IMR-90 (cell line): ENCODE data around the gene HOXC5. TPM values are rescaled to one million over a fixed set of nuclear protein-coding genes. Genes with fewer than 3 reads are reported as not detected.

ENCODE experiments used
- ATAC-seq: fragments of 200-7000 bp; cut with Tn5 transposase; 2 replicates; pipeline ENCODE4 v1.9.1; 2020; ENCODE audit warnings: low read depth, mild to moderate bottlenecking, moderate library complexity
- BruUV-seq: library from RNA; stranded (reverse); fragments of 400-500 nt; replicated peaks from 2 replicates; lab custom pipeline; 2021; lab: Mats Ljungman, UMichigan
- CTCF ChIA-PET: fragments of 300-600 bp; formaldehyde crosslinking; extraction: SDS; loops from one replicate; lab custom pipeline; 2021; ENCODE audit warnings: antibody characterized with exemption; lab: Yijun Ruan, JAX
- POLR2A ChIA-PET: fragments of 300-600 bp; sonication (Branson Sonifier 250); formaldehyde crosslinking; loops from one replicate; lab custom pipeline; 2022; ENCODE audit warnings: antibody characterized with exemption; ENCODE audit not compliant: unreplicated experiment; lab: Charles Lee
- DNase-seq: peaks from one replicate; pipeline ENCODE4 v3.0.0; 2013
- H2AFZ ChIP-seq: replicated peaks from 2 replicates; pipeline ENCODE3; 2013; ENCODE audit warnings: low read length, mild to moderate bottlenecking; ENCODE audit not compliant: poor library complexity
- H2AK5ac ChIP-seq: 2 replicates; pipeline ENCODE4 v1.6.1; 2013; ENCODE audit warnings: low read depth, low read length, inconsistent platforms
- H2AK9ac ChIP-seq: replicated peaks from 2 replicates; pipeline ENCODE3; 2013; ENCODE audit warnings: mild to moderate bottlenecking, low read depth, low read length, moderate library complexity; ENCODE audit not compliant: poor library complexity
- H2BK120ac ChIP-seq: 2 replicates; pipeline ENCODE4 v1.6.1; 2013; ENCODE audit warnings: low read depth, low read length, inconsistent platforms
- H2BK15ac ChIP-seq: 3 replicates; pipeline ENCODE4 v1.6.1; 2013; ENCODE audit warnings: low read depth, low read length, inconsistent platforms
- H2BK20ac ChIP-seq: 2 replicates; pipeline ENCODE4 v1.6.1; 2013; ENCODE audit warnings: low read depth, mild to moderate bottlenecking, inconsistent platforms, low read length, moderate library complexity
- H2BK5ac ChIP-seq: 2 replicates; pipeline ENCODE4 v1.6.1; 2013; ENCODE audit warnings: mild to moderate bottlenecking, low read depth, low read length, inconsistent platforms; ENCODE audit not compliant: poor library complexity, severe bottlenecking
- H3K14ac ChIP-seq: replicated peaks from 2 replicates; pipeline ENCODE4 v1.6.1; 2013; ENCODE audit warnings: low read depth, low read length, inconsistent platforms
- H3K18ac ChIP-seq: 2 replicates; pipeline ENCODE4 v1.6.1; 2013; ENCODE audit warnings: low read depth, low read length, control low read depth
- H3K23ac ChIP-seq: 2 replicates; pipeline ENCODE4 v1.6.1; 2013; ENCODE audit warnings: low read depth, low read length, inconsistent platforms
- H3K27ac ChIP-seq: 2 replicates; pipeline ENCODE4 v1.5.1; 2013; ENCODE audit warnings: mild to moderate bottlenecking, control low read depth, low read length; ENCODE audit not compliant: insufficient read depth
- H3K27me3 ChIP-seq: 2 replicates; pipeline ENCODE4 v1.6.1; 2013; ENCODE audit warnings: low read length; ENCODE audit not compliant: control insufficient read depth, insufficient read depth
- H3K36me3 ChIP-seq: 2 replicates; pipeline ENCODE4 v1.6.1; 2013; ENCODE audit warnings: low read length, mixed read lengths; ENCODE audit not compliant: control insufficient read depth, insufficient read depth
- H3K4ac ChIP-seq: 2 replicates; pipeline ENCODE4 v1.6.1; 2013; ENCODE audit warnings: low read depth, low read length, inconsistent platforms
- H3K4me1 ChIP-seq: 2 replicates; pipeline ENCODE4 v1.6.1; 2013; ENCODE audit warnings: low read length, mixed read lengths; ENCODE audit not compliant: control insufficient read depth, insufficient read depth
- H3K4me2 ChIP-seq: 2 replicates; pipeline ENCODE4 v1.6.1; 2013; ENCODE audit warnings: low read depth, mild to moderate bottlenecking, control low read depth, low read length, moderate library complexity
- H3K4me3 ChIP-seq: 2 replicates; pipeline ENCODE4 v1.5.1; 2013; ENCODE audit warnings: low read depth, mild to moderate bottlenecking, control low read depth, low read length, moderate library complexity; ENCODE audit not compliant: insufficient read depth
- H3K56ac ChIP-seq: 2 replicates; pipeline ENCODE4 v1.6.1; 2013; ENCODE audit warnings: low read length, inconsistent platforms; ENCODE audit not compliant: insufficient read depth; ENCODE audit errors: extremely low read depth
- H3K79me1 ChIP-seq, 2 experiments: 2 replicates each; pipeline ENCODE4 v1.6.1; 2013; ENCODE audit warnings: low read length in 2 of 2, inconsistent platforms in 1 of 2, low read depth in 1 of 2
- H3K9ac ChIP-seq: 2 replicates; pipeline ENCODE4 v1.6.1; 2013; ENCODE audit warnings: low read depth, low read length, control low read depth
- H3K9me1 ChIP-seq: 2 replicates; pipeline ENCODE4 v1.6.1; 2013; ENCODE audit warnings: low read length, inconsistent platforms; ENCODE audit not compliant: insufficient read depth
- H3K9me3 ChIP-seq: 2 replicates; pipeline ENCODE4 v1.6.1; 2013; ENCODE audit warnings: low read length; ENCODE audit not compliant: control insufficient read depth, insufficient read depth
- H4K20me1 ChIP-seq: 2 replicates; pipeline ENCODE4 v1.6.1; 2013; ENCODE audit warnings: low read length, inconsistent platforms; ENCODE audit not compliant: insufficient read depth
- H4K5ac ChIP-seq: 2 replicates; pipeline ENCODE4 v1.6.1; 2013; ENCODE audit warnings: mild to moderate bottlenecking, low read depth, low read length, control low read depth
- H4K8ac ChIP-seq, 2 experiments: 2 replicates each; pipeline ENCODE4 v1.6.1; 2013; ENCODE audit warnings: low read depth in 2 of 2, low read length in 2 of 2, control low read depth in 1 of 2, inconsistent platforms in 1 of 2
- H4K91ac ChIP-seq: 2 replicates; pipeline ENCODE4 v1.6.1; 2013; ENCODE audit warnings: low read depth, low read length, inconsistent platforms; ENCODE audit not compliant: insufficient read depth
- BHLHE40 ChIP-seq: fragments of 150-350 bp; IDR thresholded peaks from 2 replicates; pipeline ENCODE4 v1.6.1; 2016; ENCODE audit warnings: mild to moderate bottlenecking, low read depth, low read length
- CEBPB ChIP-seq: IDR thresholded peaks from 2 replicates; pipeline ENCODE4 v1.6.1; 2012; ENCODE audit warnings: low read depth, low read length, improper control_type of control experiment
- CHD1 ChIP-seq: IDR thresholded peaks from 2 replicates; pipeline ENCODE4 v1.6.1; 2012; ENCODE audit warnings: low read depth, low read length, improper control_type of control experiment
- ELK1 ChIP-seq: fragments of 150-350 bp; IDR thresholded peaks from 2 replicates; pipeline ENCODE4 v1.6.1; 2016; ENCODE audit warnings: low read depth, mild to moderate bottlenecking, low read length, moderate library complexity, borderline replicate concordance
- FOS ChIP-seq: fragments of 150-350 bp; IDR thresholded peaks from 2 replicates; pipeline ENCODE4 v1.6.1; 2016; ENCODE audit warnings: low read depth, low read length
- MAFK ChIP-seq: IDR thresholded peaks from 2 replicates; pipeline ENCODE4 v1.6.1; 2012; ENCODE audit warnings: low read depth, low read length, improper control_type of control experiment
- MAZ ChIP-seq: IDR thresholded peaks from 2 replicates; pipeline ENCODE4 v1.6.1; 2012; ENCODE audit warnings: low read depth, mild to moderate bottlenecking, low read length, improper control_type of control experiment, moderate library complexity, borderline replicate concordance
- MXI1 ChIP-seq: IDR thresholded peaks from 2 replicates; pipeline ENCODE4 v1.6.1; 2012; ENCODE audit warnings: low read depth, mild to moderate bottlenecking, low read length, moderate library complexity, borderline replicate concordance
- NFE2L2 ChIP-seq: fragments of 150-350 bp; IDR thresholded peaks from 2 replicates; pipeline ENCODE4 v1.6.1; 2016; ENCODE audit warnings: low read depth, mild to moderate bottlenecking, low read length
- POLR2A ChIP-seq: IDR thresholded peaks from 2 replicates; pipeline ENCODE4 v1.6.1; 2012; ENCODE audit warnings: mild to moderate bottlenecking, low read depth, low read length
- RAD21 ChIP-seq: IDR thresholded peaks from 2 replicates; pipeline ENCODE4 v1.6.1; 2012; ENCODE audit warnings: low read length, improper control_type of control experiment
- RCOR1 ChIP-seq: IDR thresholded peaks from 2 replicates; pipeline ENCODE4 v1.6.1; 2012; ENCODE audit warnings: mild to moderate bottlenecking, low read length, improper control_type of control experiment; ENCODE audit not compliant: insufficient replicate concordance
- RFX5 ChIP-seq: IDR thresholded peaks from 2 replicates; pipeline ENCODE4 v1.8.0; 2012; ENCODE audit warnings: low read depth, mild to moderate bottlenecking, low read length, moderate library complexity
- SMC3 ChIP-seq: fragments of 150-350 bp; IDR thresholded peaks from 2 replicates; pipeline ENCODE4 v1.6.1; 2016; ENCODE audit warnings: low read depth, mild to moderate bottlenecking, antibody characterized with exemption, low read length, moderate library complexity
- WGBS, 2 experiments: methylation state at CpG; one replicate each; pipeline versions ENCODE4 v1.1.5 to v1.1.7; 2013; ENCODE audit warnings: missing lambda C conversion rate in 2 of 2; ENCODE audit not compliant: insufficient read length in 1 of 2; ENCODE audit errors: extremely low coverage in 2 of 2; 5-methylcytosine and 5-hydroxymethylcytosine counted together
- dilution Hi-C: fragments of 300-500 bp; cut with HindIII; formaldehyde crosslinking; loops from one replicate; pipeline ENCODE4 v1.14.3; 2018; ENCODE audit warnings: low sequenced_read_pairs; ENCODE audit not compliant: unreplicated experiment
- in situ Hi-C: fragments of 300-500 bp; cut with MboI; formaldehyde crosslinking; loops from 3 replicates; pipeline ENCODE4 v1.14.3; 2019; ENCODE audit warnings: low sequenced_read_pairs, inconsistent platforms, mixed read lengths
- intact Hi-C: fragments of 100-400 bp; cut with micrococcal nuclease; formaldehyde crosslinking; loops from 2 replicates; pipeline ENCODE4 v1.10.0; 2022
- polyA plus RNA-seq, 3 experiments: library from polyadenylated mRNA; depleted of rRNA; stranded (reverse); fragments of >200 nt; gene quantifications; 2 replicates each; pipeline ENCODE4 v1.2.3, GENCODE V29; 2012; ENCODE audit warnings: low replicate concordance in 1 of 3
- total RNA-seq: library from RNA; depleted of rRNA; stranded (reverse); fragments of >200 nt; gene quantifications from 2 replicates; pipeline ENCODE4 v1.2.3, GENCODE V29; 2012
- TF ChIP-seq, protein P1 (sequence below): fragments of 150-350 bp; IDR thresholded peaks from 2 replicates; pipeline ENCODE4 v1.6.1; 2017; ENCODE audit warnings: mild to moderate bottlenecking, antibody characterized with exemption, low read length, low read depth
- TF ChIP-seq, protein P2 (sequence below): conservative IDR thresholded peaks from 2 replicates; pipeline ENCODE4 v1.5.1; 2012; ENCODE audit warnings: mild to moderate bottlenecking, low read depth, low read length, improper control_type of control experiment

The HOXC5 gene
- total and polyA plus RNA-seq, 2 of the 4 experiments (the other 2 are of a cell fraction): not detected

DNA sequence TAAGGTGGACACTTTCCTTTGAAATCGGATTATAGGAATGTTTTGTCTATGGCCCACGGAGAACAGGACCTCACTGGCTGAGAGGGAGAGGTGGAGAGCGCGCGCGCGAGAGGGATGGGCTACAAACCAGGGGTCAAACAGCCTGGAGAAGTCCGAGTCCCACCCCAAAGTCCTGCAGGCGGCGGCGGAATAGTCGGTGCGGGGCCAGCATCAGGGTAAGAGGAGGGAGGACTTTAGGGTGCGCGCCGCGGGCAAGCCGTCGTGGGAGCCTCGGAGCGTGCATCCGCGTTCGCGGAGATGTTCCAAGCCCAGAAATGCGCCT lies 27.4 kb upstream of the HOXC5 start:
- H2BK20ac ChIP-seq: no peak overlapping the region
- no peak overlapping the region for H2AK5ac ChIP-seq
- no peaks in the 10 kb centered on the region for H3K36me3 ChIP-seq
- H2BK120ac ChIP-seq: no peak overlapping the region
- H4K91ac ChIP-seq: no peak overlapping the region
- H3K4me2 ChIP-seq: no peak overlapping the region
- H3K9ac ChIP-seq: no peak overlapping the region
- H3K27me3 ChIP-seq: peaks cover 90% of the 10 kb centered on the region
- DNase-seq: no peak
- no peak overlapping the region for H3K18ac ChIP-seq
- no peak overlapping the region for H3K4me3 ChIP-seq
- TF ChIP-seq MXI1: no peak
- no peak for TF ChIP-seq RAD21
- no peak for TF ChIP-seq CEBPB
- TF ChIP-seq, protein P1, sequence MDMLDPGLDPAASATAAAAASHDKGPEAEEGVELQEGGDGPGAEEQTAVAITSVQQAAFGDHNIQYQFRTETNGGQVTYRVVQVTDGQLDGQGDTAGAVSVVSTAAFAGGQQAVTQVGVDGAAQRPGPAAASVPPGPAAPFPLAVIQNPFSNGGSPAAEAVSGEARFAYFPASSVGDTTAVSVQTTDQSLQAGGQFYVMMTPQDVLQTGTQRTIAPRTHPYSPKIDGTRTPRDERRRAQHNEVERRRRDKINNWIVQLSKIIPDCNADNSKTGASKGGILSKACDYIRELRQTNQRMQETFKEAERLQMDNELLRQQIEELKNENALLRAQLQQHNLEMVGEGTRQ: no peak
- TF ChIP-seq SMC3: no peak
- no peak for TF ChIP-seq RFX5
- TF ChIP-seq POLR2A: no peak
- TF ChIP-seq, protein P2, sequence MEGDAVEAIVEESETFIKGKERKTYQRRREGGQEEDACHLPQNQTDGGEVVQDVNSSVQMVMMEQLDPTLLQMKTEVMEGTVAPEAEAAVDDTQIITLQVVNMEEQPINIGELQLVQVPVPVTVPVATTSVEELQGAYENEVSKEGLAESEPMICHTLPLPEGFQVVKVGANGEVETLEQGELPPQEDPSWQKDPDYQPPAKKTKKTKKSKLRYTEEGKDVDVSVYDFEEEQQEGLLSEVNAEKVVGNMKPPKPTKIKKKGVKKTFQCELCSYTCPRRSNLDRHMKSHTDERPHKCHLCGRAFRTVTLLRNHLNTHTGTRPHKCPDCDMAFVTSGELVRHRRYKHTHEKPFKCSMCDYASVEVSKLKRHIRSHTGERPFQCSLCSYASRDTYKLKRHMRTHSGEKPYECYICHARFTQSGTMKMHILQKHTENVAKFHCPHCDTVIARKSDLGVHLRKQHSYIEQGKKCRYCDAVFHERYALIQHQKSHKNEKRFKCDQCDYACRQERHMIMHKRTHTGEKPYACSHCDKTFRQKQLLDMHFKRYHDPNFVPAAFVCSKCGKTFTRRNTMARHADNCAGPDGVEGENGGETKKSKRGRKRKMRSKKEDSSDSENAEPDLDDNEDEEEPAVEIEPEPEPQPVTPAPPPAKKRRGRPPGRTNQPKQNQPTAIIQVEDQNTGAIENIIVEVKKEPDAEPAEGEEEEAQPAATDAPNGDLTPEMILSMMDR: no peak
- TF ChIP-seq NFE2L2: no peak
- no peak for TF ChIP-seq RCOR1
- no peak for TF ChIP-seq FOS
- TF ChIP-seq CHD1: no peak
- TF ChIP-seq MAZ: no peak
- TF ChIP-seq ELK1: no peak
- TF ChIP-seq BHLHE40: no peak
- no peak for TF ChIP-seq MAFK
- no peak overlapping the region for H3K14ac ChIP-seq
- H3K4ac ChIP-seq: no peak overlapping the region
- H3K9me3 ChIP-seq: no peaks in the 10 kb centered on the region
- no peak overlapping the region for H3K23ac ChIP-seq
- no peaks in the 10 kb centered on the region for H3K9me1 ChIP-seq
- no peak overlapping the region for H2BK15ac ChIP-seq
- POLR2A ChIA-PET: no interaction called here
- H4K5ac ChIP-seq: no peak overlapping the region
- H3K27ac ChIP-seq: no peak overlapping the region
- H3K56ac ChIP-seq: no peak overlapping the region
- dilution Hi-C loops (no loop called here), in situ Hi-C loops (loop anchor here (5.0 kb wide), 1 partner anchor 187 kb away; no protein-coding TSS in a partner anchor), intact Hi-C loops (loop anchor here (10.0 kb wide), 1 partner anchor 301 kb away; no protein-coding TSS in a partner anchor)
- ATAC-seq: no peak
- no peak overlapping the region for H4K8ac ChIP-seq
- WGBS, 2 experiments: 6% methylated on average over 12 of the region's 26 CpGs; no CpG with 5 or more reads in 1 of the 2 experiments
- H2AK9ac ChIP-seq: no peak overlapping the region
- H4K20me1 ChIP-seq: no peaks in the 10 kb centered on the region
- H3K4me1 ChIP-seq: no peaks in the 10 kb centered on the region
- H2BK5ac ChIP-seq: no peak overlapping the region
- no peak overlapping the region for H2AFZ ChIP-seq
- CTCF ChIA-PET: interaction anchor here (0.7 to 1.9 kb wide), 6 partner anchors 181 to 201 kb away, joined by 3 to 18 read pairs (median 4); no protein-coding TSS in a partner anchor
- no peaks in the 10 kb centered on the region for H3K79me1 ChIP-seq
- BruUV-seq: no TSS peak
